Endothelial cell of umbilical vein (primary cell): Measurements from ENCODE around the gene KCNK1. TPM values are rescaled to one million over a fixed set of nuclear protein-coding genes. Genes with fewer than 3 reads are reported as not detected.
"Not testable (repeated sequence)": the region's sequence is repeated elsewhere in the genome, so short reads cannot be mapped to it uniquely, and the experiment has no call there.

Experiments
- BruUV-seq: library from RNA; stranded (reverse); fragments of 400-500 nt; replicated peaks from 2 replicates; lab custom pipeline; 2021; lab: Mats Ljungman, UMichigan
- CTCF ChIA-PET: fragments of 300-600, 350-600 bp; sonication (Branson Sonifier 250); formaldehyde crosslinking; loops from one replicate; lab custom pipeline; 2021; ENCODE audit warnings: antibody characterized with exemption, inconsistent platforms; lab: Charles Lee
- POLR2A ChIA-PET: fragments of 300-600, 350-600 bp; sonication (Branson Sonifier 250); formaldehyde crosslinking; loops from one replicate; lab custom pipeline; 2021; ENCODE audit warnings: antibody characterized with exemption, inconsistent platforms; lab: Charles Lee
- DNase-seq: peaks from one replicate; pipeline ENCODE4 v3.0.0-alpha.2; 2011; ENCODE audit warnings: low read depth, low spot score
- FAIRE-seq: peaks from 2 replicates; lab custom pipeline; 2011; peaks lifted over from hg19 to GRCh38; lab: Jason Lieb, UNC
- H2AFZ ChIP-seq: 2 replicates; pipeline ENCODE4 v1.6.0; 2012; ENCODE audit warnings: low read depth, low read length, control low read depth, inconsistent platforms
- H3K27ac ChIP-seq: 2 replicates; pipeline ENCODE4 v1.5.1; 2011; ENCODE audit warnings: low read depth, mild to moderate bottlenecking, control low read depth, low read length, moderate library complexity; ENCODE audit not compliant: insufficient read depth
- H3K27me3 ChIP-seq, 2 experiments: 2 replicates each; pipeline versions ENCODE4 v1.6.0 to v1.6.1; 2011; ENCODE audit warnings: low read length in 2 of 2, mixed read lengths in 1 of 2; ENCODE audit not compliant: control insufficient read depth in 2 of 2, insufficient read depth in 2 of 2
- H3K36me3 ChIP-seq, 2 experiments: 2 replicates in 1 of 2; 3 replicates in 1 of 2; pipeline ENCODE4 v1.5.1; 2011; ENCODE audit warnings: low read length in 2 of 2, mild to moderate bottlenecking in 1 of 2, moderate library complexity in 1 of 2; ENCODE audit not compliant: control insufficient read depth in 2 of 2, insufficient read depth in 2 of 2; ENCODE audit errors: extremely low read depth in 1 of 2
- H3K4me1 ChIP-seq: 3 replicates; pipeline ENCODE4 v1.5.1; 2011; ENCODE audit warnings: mild to moderate bottlenecking, low read length; ENCODE audit not compliant: control insufficient read depth, insufficient read depth; ENCODE audit errors: extremely low read depth
- H3K4me2 ChIP-seq: 2 replicates; pipeline ENCODE4 v1.6.1; 2011; ENCODE audit warnings: low read length, control low read depth, mixed read lengths; ENCODE audit not compliant: insufficient read depth
- H3K4me3 ChIP-seq, 3 experiments: fragments of 200-600 bp in 1 of 3; sonication (generic), shearing (Covaris generic) in 1 of 3; replicated peaks in 1 of 3; 2 replicates each; pipeline ENCODE4 v1.5.1; 2011 to 2016; ENCODE audit warnings: control low read depth in 3 of 3, low read length in 3 of 3, mild to moderate bottlenecking in 2 of 3, inconsistent platforms in 1 of 3, low read depth in 1 of 3, moderate library complexity in 1 of 3; ENCODE audit not compliant: insufficient read depth in 1 of 3
- H3K79me2 ChIP-seq: 2 replicates; pipeline ENCODE4 v1.6.0; 2012; ENCODE audit warnings: low read length, inconsistent platforms; ENCODE audit not compliant: control insufficient read depth, insufficient read depth
- H3K9ac ChIP-seq: replicated peaks from 2 replicates; pipeline ENCODE3; 2011; ENCODE audit warnings: low read length, control low read depth; ENCODE audit not compliant: insufficient read depth; ENCODE audit errors: extremely low read depth
- H3K9me1 ChIP-seq: replicated peaks from 3 replicates; pipeline ENCODE4 v1.6.0; 2011; ENCODE audit warnings: mild to moderate bottlenecking, low read length; ENCODE audit not compliant: control insufficient read depth, insufficient read depth; ENCODE audit errors: extremely low read depth
- H3K9me3 ChIP-seq: replicated peaks from 2 replicates; pipeline ENCODE4 v1.5.1; 2012; ENCODE audit warnings: low read length, inconsistent platforms; ENCODE audit not compliant: control insufficient read depth, insufficient read depth
- H4K20me1 ChIP-seq: replicated peaks from 2 replicates; pipeline ENCODE3; 2011; ENCODE audit warnings: mild to moderate bottlenecking, low read length; ENCODE audit not compliant: control insufficient read depth, insufficient read depth; ENCODE audit errors: extremely low read depth
- CTCF ChIP-seq, 2 donors: IDR thresholded peaks; 1 replicate in 1 of 2; 2 replicates in 1 of 2; pipeline ENCODE4 v1.5.1; 2011; ENCODE audit warnings: low read length in 2 of 2, mild to moderate bottlenecking in 2 of 2, moderate library complexity in 2 of 2, control low read depth in 1 of 2, inconsistent platforms in 1 of 2, low read depth in 1 of 2; ENCODE audit not compliant: insufficient read depth in 1 of 2; ENCODE audit errors: extremely low read depth in 1 of 2
- EZH2 ChIP-seq: IDR thresholded peaks from 2 replicates; pipeline ENCODE4 v1.6.1; 2012; ENCODE audit warnings: borderline replicate concordance, low read depth, mild to moderate bottlenecking, moderate library complexity, low read length, inconsistent platforms; ENCODE audit not compliant: severe bottlenecking
- FOS ChIP-seq: IDR thresholded peaks from 2 replicates; pipeline ENCODE4 v1.6.1; 2011; ENCODE audit warnings: mild to moderate bottlenecking, low read length, moderate library complexity, borderline replicate concordance; ENCODE audit not compliant: insufficient read depth
- GATA2 ChIP-seq: IDR thresholded peaks from 2 replicates; pipeline ENCODE4 v1.7.0; 2011; ENCODE audit warnings: low read depth, mild to moderate bottlenecking, moderate library complexity, mixed read lengths, low read length; ENCODE audit not compliant: insufficient read length, insufficient read depth
- JUN ChIP-seq: IDR thresholded peaks from 2 replicates; pipeline ENCODE4 v1.6.1; 2011; ENCODE audit warnings: borderline replicate concordance, low read depth; ENCODE audit not compliant: insufficient read length, insufficient read depth
- MYC ChIP-seq: IDR thresholded peaks from one replicate; pipeline ENCODE4 v1.6.1; 2011; ENCODE audit warnings: mild to moderate bottlenecking, low read depth, low read length
- POLR2A ChIP-seq: IDR thresholded peaks from 2 replicates; pipeline ENCODE4 v1.6.1; 2012; ENCODE audit warnings: low read depth, mild to moderate bottlenecking, control low read depth, low read length
- POLR2AphosphoS5 ChIP-seq: IDR thresholded peaks from 2 replicates; pipeline ENCODE4 v1.6.1; 2012; ENCODE audit warnings: low read depth, mild to moderate bottlenecking, control low read depth, low read length, moderate library complexity; ENCODE audit not compliant: insufficient read depth
- dilution Hi-C: fragments of 300-500 bp; cut with MboI; formaldehyde crosslinking; loops from one replicate; pipeline ENCODE4 v1.15.0; 2019; ENCODE audit warnings: low sequenced_read_pairs; ENCODE audit not compliant: extremely low pct_ligation_motif_present
- intact Hi-C: fragments of 100-400 bp; cut with micrococcal nuclease; formaldehyde crosslinking; loops from one replicate; pipeline ENCODE4 v1.10.0; 2022
- polyA plus RNA-seq, 4 experiments: library from polyadenylated mRNA; depleted of rRNA in 3 of 4; stranded (reverse) in 3 of 4; unstranded in 1 of 4; fragments of >200 nt; gene quantifications; 2 replicates each; pipeline versions ENCODE4 v1.2.1 to v1.2.3, GENCODE V29; 2011 to 2012; ENCODE audit warnings: missing spikeins in 1 of 4
- total RNA-seq: library from RNA; stranded (reverse); gene quantifications from 2 replicates; pipeline ENCODE4 v1.2.3, GENCODE V29; 2021
- TF ChIP-seq, protein P1 (sequence below): IDR thresholded peaks from 2 replicates; pipeline ENCODE4 v1.6.1; 2011; ENCODE audit not compliant: insufficient read depth, insufficient read length

The KCNK1 gene
- total and polyA plus RNA-seq, 2 donors (not counting 3 experiments of a cell fraction or from before 2014, with no cell fraction given): 0.83 to 2.8 TPM

- no peaks in the 10 kb centered on the region for H3K9me3 ChIP-seq
- no peak overlapping the region for H3K4me3 ChIP-seq
- dilution Hi-C loops: no loop called here
- no peaks in the 10 kb centered on the region for H4K20me1 ChIP-seq
- H3K79me2 ChIP-seq: no peaks in the 10 kb centered on the region
- H2AFZ ChIP-seq: no peak overlapping the region
- no peaks in the 10 kb centered on the region for H3K27me3 ChIP-seq
- H3K4me2 ChIP-seq: no peak overlapping the region
- DNase-seq (no peak), FAIRE-seq (no peak)
- TF ChIP-seq CTCF (IDR thresholded peaks at IDR 0.05; ENCODE audit: extremely low read depth in 1 of 2, insufficient read depth in 1 of 2, low read depth in 1 of 2, low read length in 2 of 2) (no peak), GATA2 (no peak), JUN (no peak), POLR2AphosphoS5 (no peak), EZH2 (no peak), POLR2A (no peak), FOS (no peak), MYC (no peak)
- TF ChIP-seq, protein P1, sequence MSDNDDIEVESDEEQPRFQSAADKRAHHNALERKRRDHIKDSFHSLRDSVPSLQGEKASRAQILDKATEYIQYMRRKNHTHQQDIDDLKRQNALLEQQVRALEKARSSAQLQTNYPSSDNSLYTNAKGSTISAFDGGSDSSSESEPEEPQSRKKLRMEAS: no peak
- H3K9ac ChIP-seq: no peak overlapping the region
- ChIA-PET CTCF (no interaction called here), POLR2A (no interaction called here)
- H3K27ac ChIP-seq: no peak overlapping the region
- H3K36me3 ChIP-seq: no peaks in the 10 kb centered on the region
- H3K4me1 ChIP-seq: no peaks in the 10 kb centered on the region
- BruUV-seq: no TSS peak
- intact Hi-C loops: no loop called here
- no peaks in the 10 kb centered on the region for H3K9me1 ChIP-seq
These were observed 67.4 kb downstream of the KCNK1 start for GRCh38 chr1:233681285-233681684.

GRCh38 chr1:233686653-233687052 is 72.7 kb downstream of the KCNK1 start:
- intact Hi-C loops, POLR2A ChIA-PET, BruUV-seq, H3K9ac ChIP-seq, H3K9me3 ChIP-seq, H3K4me2 ChIP-seq, dilution Hi-C loops, H3K27ac ChIP-seq, H2AFZ ChIP-seq, H3K79me2 ChIP-seq, H3K27me3 ChIP-seq, H3K36me3 ChIP-seq, FAIRE-seq, H3K4me3 ChIP-seq, DNase-seq, H3K9me1 ChIP-seq, CTCF ChIA-PET, H4K20me1 ChIP-seq, H3K4me1 ChIP-seq: not testable (repeated sequence)
